HG03469 (cell line): ENCODE data around the gene VAV1.

ENCODE experiments used
- ATAC-seq: cut with Tn5 transposase; IDR thresholded peaks from one replicate; pipeline ENCODE4 v1.9.1; 2021; ENCODE audit warnings: mild to moderate bottlenecking, moderate library complexity, moderate number of reproducible peaks; ENCODE audit not compliant: unreplicated experiment

The VAV1 gene, protein sequence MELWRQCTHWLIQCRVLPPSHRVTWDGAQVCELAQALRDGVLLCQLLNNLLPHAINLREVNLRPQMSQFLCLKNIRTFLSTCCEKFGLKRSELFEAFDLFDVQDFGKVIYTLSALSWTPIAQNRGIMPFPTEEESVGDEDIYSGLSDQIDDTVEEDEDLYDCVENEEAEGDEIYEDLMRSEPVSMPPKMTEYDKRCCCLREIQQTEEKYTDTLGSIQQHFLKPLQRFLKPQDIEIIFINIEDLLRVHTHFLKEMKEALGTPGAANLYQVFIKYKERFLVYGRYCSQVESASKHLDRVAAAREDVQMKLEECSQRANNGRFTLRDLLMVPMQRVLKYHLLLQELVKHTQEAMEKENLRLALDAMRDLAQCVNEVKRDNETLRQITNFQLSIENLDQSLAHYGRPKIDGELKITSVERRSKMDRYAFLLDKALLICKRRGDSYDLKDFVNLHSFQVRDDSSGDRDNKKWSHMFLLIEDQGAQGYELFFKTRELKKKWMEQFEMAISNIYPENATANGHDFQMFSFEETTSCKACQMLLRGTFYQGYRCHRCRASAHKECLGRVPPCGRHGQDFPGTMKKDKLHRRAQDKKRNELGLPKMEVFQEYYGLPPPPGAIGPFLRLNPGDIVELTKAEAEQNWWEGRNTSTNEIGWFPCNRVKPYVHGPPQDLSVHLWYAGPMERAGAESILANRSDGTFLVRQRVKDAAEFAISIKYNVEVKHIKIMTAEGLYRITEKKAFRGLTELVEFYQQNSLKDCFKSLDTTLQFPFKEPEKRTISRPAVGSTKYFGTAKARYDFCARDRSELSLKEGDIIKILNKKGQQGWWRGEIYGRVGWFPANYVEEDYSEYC

DNA sequence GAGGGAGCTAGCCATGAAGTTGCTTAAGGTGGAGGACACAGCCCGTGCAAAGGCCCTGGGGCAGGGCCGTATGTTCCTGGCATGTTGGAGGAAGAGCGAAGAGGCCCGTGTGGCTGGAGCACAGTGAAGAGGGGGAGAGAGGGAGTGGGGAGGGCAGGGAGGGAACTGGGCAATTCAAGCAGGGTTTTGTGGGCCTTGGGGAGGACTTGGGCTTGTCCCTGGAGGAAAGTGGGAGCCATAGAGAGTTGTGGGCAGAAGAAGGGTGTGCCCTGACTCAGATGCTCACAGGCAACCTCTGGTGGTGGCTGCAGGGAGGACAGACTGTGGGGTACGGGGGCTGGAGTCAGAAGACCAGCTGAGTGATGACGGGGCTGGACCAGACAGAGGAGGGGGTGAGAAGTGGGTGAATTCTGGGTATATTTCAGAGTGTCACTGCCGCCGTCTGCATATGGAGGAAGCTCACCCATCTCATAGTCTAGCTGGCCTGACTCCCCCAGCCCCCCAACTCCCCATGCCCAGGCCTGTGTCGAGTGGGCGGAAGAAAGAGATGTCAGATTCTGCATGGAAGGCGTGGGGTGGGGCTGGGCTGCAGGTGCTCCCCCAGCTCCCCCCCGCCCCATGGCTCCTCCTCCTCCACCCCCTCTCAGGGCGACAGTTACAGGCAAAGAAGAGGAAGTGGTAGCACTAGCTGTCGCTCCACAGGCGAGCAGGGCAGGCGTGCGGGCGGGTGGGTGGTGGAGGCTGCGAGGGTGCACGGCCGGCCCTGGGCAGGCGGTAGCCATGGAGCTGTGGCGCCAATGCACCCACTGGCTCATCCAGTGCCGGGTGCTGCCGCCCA lies at the start of gene VAV1:
Gene VAV1, plus strand, starts transcription at position 681 of the 838 bp plus-strand sequence. Its CDS starts 100 bp downstream, at position 781.
- ATAC-seq: no peak

DNA sequence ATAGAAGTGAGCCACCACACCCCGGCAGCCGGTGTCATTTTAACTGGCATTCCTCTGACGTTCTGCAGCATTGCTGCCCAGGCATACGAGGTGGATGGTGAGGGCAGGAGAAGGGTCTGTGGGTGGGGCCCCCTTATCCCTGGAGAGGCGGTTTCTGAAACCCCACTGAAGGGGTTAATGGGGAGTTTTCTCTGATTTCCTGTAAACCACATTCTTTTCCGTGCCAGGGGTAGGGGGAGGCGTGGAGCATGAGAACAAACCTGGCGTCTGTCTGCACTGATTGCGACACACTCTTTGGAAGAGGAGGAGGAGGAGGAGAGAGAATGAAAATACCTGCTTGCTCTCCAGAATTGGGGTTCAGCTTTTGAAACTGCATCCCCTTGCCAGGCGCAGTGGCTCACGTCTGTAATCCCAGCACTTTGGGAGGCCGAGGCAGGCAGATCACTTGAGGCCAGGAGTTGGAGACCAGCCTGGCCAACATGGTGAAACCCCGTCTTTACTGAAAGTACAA lies 49.3 kb upstream of the VAV1 start:
- no peak for ATAC-seq

DNA sequence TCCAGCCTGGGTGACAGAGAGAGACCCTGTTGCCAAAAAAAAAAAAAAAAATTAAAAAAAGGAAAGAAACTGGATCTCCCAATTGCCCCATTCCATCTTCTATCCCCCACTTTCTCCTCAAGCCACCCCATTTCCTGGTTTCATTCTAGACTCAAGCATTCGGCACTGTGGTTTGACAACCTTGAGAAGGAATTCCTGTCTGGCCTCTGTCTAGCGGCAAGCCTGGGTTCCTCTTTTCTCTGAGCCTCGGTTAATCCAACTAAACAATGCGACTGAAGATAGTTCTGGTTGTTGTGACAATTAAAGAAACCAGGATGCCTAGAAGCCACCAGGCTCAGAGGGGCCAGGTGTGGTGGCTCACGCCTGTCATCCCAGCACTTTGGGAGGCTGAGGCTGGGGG lies 48.8 kb upstream of the VAV1 start:
- ATAC-seq: no peak

DNA sequence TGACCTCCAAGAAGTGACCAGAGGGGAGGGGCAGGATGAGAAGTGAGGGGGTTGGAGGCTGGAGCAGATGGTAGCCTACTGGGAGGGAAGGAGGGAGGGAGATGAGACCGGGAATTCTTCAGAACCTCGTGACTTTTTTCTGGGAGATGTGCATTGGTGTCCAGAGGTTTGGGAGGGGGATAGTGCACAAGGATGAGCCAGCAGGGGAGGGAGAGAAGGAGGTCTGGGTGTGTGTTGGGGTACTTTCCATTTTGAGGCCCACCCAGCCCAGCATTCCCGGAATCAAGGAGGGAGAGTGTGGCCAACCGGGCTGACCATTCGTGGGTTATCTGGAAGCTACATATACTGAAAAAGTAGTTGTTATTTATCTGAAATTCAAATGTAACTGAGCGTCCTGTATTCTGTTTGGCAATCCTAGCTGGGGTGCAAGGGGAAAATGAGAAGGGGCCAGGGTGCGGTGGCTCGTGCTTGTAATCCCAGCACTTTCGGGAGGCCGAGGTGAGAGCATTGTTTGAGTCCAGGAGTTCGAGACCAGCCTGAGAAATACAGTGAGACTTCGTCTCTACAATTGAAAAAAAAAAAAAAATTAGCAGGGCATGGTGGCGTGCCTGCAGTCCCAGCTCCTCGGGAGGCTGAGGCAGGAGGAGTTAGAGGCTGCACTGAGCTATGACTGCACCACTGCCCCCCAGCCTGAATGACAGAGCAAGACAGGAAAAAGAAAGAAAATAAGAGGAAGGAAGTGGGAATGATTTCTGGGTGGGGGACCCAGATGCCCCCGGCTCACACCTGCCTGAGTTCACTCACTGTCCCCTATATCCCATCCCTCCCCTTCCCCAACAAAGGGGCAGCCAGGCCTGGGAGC lies 47.6 kb upstream of the VAV1 start:
- ATAC-seq: no peak

DNA sequence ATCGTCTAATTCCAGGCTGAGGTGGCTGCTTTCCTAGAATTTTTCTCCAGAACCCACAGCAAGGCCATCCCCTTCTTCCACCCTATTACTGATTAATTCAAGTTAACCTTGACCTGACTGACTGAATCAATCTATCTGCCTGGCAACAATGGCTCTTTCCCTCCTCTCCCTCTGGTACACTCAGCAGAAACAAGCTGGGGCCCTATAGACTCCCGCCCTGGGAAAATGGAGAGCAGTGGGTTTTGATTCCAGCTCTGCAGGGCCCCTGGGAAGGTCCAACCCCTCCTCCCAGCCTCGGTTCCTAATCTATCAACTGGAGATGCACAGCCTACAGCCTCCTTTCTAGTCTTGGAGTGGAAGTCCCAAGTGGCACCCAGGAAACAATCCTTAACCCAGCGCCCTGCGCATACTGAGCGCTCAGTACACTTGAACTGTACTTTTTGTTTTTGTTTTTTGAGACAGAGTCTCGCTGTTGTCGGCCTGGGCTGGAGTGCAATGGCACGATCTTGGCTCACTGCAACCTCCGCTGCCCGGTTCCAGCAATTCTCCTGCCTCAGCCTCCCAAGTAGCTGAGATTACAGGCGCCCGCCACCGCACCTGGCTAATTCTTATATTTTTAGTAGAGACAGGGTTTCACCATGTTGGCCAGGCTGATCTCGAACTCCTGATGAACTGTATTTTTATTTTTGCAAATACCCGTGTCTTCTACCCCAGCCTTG lies 46.8 kb upstream of the VAV1 start:
- ATAC-seq: no peak

DNA sequence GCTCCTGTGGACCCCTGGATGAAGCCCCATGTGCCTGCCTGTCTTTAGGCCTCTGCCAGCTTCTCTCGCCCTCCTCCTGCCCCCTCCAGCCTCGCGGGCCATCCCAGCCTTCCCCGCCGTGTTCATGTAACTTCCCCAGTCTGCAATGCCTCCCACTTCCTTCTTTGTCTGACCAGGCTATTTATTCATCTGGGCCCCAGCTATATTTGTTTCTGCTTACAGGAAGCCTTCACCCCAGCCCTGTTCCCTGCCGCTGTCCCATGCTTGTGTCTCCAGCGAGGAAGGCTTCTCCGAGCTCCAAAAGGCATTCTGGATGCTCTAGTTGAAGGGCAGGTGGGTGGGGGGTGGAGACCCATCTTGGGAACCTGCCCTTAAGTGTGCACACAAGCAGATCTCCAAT lies 44.2 kb upstream of the VAV1 start:
- ATAC-seq: no peak

DNA sequence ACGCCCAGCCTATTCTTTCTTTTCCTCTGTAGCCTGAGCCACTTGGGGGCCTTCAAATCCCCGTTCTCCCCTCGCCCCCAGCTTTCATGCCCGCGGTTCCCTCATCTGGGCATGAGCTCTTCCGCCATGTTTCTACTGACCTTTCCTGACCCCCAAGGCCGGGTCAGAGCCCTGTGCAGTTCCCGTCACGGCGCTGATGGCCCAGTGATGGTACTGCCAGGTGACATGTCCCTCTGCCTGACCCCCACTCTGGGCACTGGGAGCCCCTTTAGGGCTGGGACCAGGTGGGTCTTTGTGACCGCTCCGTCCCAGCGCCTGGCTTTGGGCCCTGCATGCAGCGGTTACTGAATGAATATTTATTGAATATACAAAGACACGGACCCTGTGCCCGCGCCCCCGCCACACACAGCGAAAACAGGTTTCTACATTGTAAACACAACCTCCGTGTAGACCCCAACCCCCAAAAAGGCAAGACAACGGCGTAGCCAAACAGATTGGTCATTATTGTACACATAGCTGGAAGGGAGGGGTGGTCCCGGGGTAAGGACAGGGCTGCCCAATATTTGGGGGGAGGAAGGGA lies 42.8 kb upstream of the VAV1 start:
- no peak for ATAC-seq

DNA sequence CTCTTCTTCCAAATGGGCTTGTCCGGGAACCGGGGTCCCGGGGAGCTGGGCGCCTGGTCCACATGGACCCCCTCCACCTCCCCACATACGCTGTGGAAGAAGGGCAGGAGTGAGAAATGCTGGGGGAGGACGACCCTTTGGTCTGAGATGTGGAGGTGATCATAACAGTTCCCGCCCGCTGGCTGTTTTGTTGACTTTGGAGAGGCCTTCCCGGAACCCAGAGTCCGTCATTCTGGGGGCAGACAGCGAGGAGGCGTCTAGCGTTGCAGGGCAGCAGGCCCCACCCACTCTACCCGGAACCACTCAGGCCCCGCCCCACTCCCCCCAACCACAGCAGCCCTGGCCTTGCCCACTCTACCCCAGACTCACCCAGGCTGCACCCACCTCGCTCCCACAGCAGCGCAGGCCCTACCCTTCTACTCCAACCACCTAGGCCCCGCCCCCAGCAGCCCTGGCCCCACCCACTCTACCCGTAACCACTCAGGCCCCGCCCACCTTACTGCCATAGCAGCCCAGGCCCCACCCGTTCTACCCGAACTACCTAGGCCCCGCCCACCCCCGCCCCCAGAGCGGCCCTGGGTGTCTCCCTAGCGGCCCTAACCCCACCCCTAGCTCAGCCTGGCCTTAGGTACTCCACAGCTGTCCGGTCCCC lies 42.2 kb upstream of the VAV1 start:
- no peak for ATAC-seq

DNA sequence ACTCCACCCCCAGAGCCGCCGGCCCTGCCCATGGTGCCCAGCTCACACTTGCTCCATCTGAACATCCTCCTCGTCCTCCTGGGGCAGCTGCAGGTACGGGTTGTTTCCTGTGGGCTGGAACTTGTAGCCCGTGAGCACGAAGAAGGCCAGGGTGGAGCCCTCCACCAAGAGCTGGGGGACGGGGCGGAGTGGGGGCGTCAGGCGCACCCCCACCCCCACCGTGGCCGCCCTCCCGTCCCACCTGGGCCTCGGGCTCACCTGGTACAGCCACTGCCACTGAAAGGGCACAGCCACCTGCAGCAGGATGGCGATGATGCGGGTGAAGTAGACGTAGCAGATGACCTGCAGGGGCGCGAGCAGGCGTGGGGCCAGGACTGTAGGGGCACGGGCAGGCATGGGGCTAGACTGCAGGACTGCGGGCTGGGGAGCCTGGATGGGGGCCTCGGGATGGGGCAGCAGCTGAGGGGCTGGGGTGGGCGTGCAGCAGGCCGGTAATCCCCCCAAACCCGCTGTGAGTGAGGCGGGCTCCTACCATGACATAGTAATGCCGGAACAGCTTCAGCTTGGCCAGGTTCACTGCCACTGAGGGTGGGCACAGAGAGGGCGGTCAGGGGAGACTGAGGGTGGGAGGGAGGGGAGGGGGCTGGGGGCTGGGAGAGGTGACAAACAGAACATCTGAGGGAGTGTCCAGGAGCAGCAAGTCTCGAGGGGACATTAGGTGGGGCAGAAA lies 41.4 kb upstream of the VAV1 start:
- no peak for ATAC-seq

DNA sequence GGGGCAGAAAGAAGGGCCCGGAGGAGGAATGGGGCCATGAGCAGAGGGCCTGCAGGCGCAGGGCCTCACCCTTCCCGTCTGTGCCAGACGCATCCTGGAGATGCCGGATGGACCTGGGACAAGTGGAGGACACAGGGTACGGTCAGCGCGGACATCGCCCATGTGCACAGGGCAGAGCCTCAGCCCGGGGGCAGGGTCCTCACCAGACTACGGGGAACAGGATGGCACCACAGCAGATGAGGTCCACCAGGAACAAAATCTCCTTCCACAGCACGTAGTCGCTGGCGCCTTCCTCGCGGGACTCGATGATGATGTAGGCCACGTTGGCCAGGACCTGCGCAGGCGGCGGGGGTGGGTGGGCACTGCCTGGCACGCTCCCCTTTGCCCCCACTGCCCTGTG lies 40.7 kb upstream of the VAV1 start:
- ATAC-seq: no peak

DNA sequence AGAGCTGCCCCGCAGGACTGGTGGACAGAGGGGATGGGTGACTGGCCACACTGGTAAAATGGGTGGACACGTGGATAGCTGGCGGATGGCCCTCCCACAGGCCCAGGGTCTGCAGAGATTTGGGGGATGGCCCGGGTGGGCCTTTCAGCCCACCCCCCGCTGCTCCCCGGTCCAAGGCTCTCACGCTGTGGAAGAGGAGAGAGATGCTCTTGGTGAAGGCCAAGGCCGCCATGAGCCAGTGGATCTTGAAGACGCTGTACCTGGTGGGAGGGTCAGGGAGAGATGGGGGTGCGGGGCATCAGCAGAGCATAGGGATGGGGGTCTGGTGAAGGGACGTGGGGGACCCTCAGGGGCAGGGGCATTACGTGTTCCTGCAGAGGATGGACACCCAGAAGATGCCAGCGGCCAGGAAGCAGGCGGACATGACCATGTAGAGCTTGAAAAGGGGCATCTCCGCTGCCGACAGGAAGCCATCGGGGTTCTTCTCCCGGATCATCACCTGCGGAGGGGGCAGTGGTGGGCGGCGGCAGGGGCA lies 39.6 kb upstream of the VAV1 start:
- ATAC-seq: no peak

DNA sequence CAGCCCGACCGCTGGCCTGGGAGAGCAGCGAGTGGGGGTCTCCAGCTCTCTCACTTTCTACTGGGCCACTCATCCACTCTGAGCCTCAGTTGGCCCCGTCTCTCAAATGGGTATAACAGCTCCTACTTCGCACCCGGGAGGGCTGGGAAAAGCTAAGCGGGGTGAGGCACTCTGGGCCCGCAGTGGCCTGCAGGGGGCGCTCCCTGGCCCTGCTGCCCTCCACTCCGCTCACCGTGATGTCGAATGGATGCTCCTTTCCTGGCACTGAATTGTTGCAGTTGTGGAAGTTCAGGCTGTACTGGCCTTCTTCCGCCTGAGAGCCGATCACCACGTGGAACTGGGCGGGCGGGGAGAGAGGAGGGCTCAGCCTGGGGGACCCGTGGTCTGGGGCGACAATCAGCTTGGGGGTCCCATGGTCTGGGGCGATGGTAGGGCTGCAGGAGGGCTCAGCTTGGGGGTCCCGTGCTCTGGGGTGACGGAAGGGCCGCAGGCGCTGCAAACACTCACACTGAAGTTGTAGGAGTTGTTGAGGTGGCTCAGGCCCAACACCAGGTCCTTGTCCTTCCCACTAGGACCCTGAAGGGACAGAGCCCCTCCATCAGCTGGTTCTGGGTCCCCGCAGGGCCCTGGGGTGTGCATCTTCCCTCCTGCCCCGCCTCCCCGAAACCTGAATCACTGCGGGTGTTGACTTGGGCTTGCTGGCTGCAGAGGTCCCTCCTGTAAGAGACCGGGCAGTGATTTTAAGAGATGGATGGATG lies 39.0 kb upstream of the VAV1 start:
- ATAC-seq: no peak

DNA sequence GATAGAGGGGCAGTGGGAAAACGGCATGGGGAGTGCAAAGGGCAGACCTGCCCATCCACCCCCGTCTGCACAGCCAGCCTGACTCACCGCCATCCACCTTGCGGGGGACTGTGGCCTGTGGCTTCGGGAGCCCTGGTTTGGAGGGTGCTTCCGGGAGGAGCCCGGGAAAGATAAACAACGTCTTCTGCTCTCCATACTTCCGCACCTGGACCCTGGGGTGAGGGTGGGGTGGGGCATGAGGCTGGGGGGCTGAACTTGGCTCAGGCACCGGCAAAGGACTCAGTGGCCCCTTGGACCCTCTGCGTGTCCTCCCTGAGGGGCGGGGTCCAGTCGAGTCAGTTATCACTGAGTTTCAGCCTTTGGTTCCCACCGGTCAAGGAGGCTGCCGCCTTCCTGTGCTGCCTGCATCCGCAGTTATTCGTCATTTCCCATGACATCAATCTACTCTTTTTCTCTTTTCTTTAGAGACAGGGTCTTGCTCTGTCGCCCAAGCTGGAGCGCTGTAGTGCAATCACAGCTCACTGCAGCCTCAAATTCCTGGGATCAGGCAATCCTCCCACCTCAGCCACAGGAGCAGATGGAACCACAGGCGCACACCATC lies 38.3 kb upstream of the VAV1 start:
- no peak for ATAC-seq

DNA sequence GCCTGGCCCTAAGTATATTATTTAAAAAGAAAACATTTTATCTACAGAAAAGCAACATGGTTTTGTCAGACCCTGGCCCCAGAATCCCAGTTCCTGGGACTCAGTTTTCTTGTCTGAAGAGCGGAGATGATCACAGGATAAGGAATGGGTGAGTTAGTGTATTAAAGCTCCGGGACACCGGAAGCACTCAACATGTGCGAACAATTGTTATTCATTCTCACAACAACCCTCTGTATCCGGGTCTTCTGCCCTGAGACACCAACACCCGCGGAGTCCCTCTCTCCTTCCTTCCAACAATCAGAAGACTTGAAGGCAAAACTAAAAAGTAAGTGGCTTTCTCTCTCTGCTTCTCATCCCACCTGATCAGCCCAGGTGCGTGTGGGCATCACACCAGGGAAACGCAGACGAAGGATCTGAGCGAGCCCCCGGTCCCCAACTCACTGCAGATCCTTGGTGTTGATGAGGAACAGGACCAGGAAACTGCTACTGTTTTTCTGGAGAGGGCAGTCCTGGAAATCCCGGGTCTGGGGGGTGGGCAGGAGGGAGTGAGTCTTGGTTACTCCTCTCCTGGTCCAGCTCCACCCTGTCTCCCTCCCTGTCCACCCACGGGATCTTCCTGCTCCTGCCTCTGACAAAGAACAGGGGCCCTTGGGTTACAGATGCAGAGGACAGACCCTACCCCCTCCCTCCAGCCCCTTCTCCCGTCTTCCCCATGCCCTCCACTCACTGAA lies 37.2 kb upstream of the VAV1 start:
- no peak for ATAC-seq

DNA sequence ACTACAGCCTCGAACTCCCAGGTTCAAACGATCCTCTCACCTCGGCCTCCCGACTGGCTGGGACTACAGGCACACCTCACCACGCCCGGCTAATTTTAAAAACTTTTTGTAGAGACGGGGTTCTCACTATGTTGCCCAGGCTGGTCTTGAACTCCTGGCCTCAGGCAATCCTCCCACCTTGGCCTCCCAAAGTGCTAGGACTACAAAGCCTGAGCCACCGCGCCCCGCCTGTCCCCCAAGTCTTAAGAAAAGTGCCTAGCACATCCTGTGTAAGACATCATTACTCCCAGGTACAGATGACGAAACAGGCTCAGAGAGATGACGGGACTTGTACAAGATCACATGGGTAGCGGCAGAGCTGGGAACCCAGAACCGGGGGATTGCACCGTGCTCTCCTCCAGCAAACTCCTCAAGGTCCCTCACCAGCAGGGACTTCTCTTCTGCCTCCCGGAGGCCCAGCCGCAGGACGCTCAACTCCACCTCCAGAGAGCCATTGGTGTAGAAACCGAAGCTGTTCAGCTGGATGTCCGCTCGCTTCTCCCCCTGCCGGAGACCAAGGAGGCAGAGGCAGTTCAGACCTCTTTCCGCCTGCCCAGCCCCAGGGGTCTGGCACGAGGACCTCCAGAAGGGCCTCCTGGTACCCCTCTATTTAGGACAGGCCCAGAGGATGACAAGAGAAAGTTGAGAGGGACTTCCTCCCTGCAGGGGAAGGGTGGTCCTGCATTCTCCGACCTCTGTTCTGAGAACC lies 36.2 kb upstream of the VAV1 start:
- no peak for ATAC-seq
